GM12878 (cell line): ENCODE measurements around the gene TNKS1BP1. TPM values are rescaled to one million over a fixed set of nuclear protein-coding genes. Genes with fewer than 3 reads are reported as not detected.

ENCODE experiments used
- ATAC-seq: fragments of 200-7000 bp; cut with Tn5 transposase; 3 replicates; pipeline ENCODE4 v1.9.1; 2020; ENCODE audit warnings: mild to moderate bottlenecking, moderate library complexity
- BruUV-seq: library from RNA; stranded (reverse); fragments of 400-500 nt; replicated peaks from 2 replicates; lab custom pipeline; 2021; lab: Mats Ljungman, UMichigan
- CTCF ChIA-PET: fragments of 300-600 bp; sonication (Branson Sonifier 250); formaldehyde crosslinking; extraction: SDS; loops from one replicate; lab custom pipeline; 2021; ENCODE audit warnings: inconsistent platforms; lab: Yijun Ruan, JAX
- POLR2A ChIA-PET: fragments of 350-600 bp; formaldehyde crosslinking; extraction: SDS; loops from one replicate; lab custom pipeline; 2021; ENCODE audit warnings: inconsistent platforms; lab: Charles Lee
- RAD21 ChIA-PET: fragments of 300-600 bp; sonication (Branson Sonifier 250); formaldehyde crosslinking; loops from one replicate; lab custom pipeline; 2023; ENCODE audit warnings: antibody characterized with exemption; ENCODE audit not compliant: unreplicated experiment; lab: Charles Lee
- SMC1A ChIA-PET: fragments of 300-600 bp; sonication (Branson Sonifier 250); formaldehyde crosslinking; loops from one replicate; lab custom pipeline; 2023; ENCODE audit not compliant: unreplicated experiment, uncharacterized antibody; lab: Charles Lee
- DNase-seq: peaks from one replicate; pipeline ENCODE4 v3.0.0-alpha.2; 2011; ENCODE audit warnings: low read depth, low spot score
- FAIRE-seq: peaks from 3 replicates; lab custom pipeline; 2011; peaks lifted over from hg19 to GRCh38; lab: Jason Lieb, UNC
- H2AFZ ChIP-seq: 2 replicates; pipeline ENCODE4 v1.6.0; 2011; ENCODE audit warnings: low read depth, low read length, control low read depth; ENCODE audit not compliant: control insufficient read depth
- H3K27ac ChIP-seq: 2 replicates; pipeline ENCODE4 v1.5.1; 2011; ENCODE audit warnings: control low read depth; ENCODE audit not compliant: control insufficient read depth, insufficient read depth
- H3K27me3 ChIP-seq, 2 experiments: replicated peaks in 1 of 2; 2 replicates each; pipeline versions ENCODE4 v1.6.0 to v1.6.1; 2011; ENCODE audit warnings: low read length in 1 of 2; ENCODE audit not compliant: control insufficient read depth in 2 of 2, insufficient read depth in 2 of 2
- H3K36me3 ChIP-seq, 2 experiments: 2 replicates each; pipeline ENCODE4 v1.5.1; 2011; ENCODE audit warnings: low read length in 1 of 2; ENCODE audit not compliant: control insufficient read depth in 2 of 2, insufficient read depth in 2 of 2
- H3K4me1 ChIP-seq: 2 replicates; pipeline ENCODE4 v1.6.1; 2011; ENCODE audit warnings: mild to moderate bottlenecking, low read length, moderate library complexity, mixed read lengths; ENCODE audit not compliant: control insufficient read depth, insufficient read depth
- H3K4me2 ChIP-seq: 2 replicates; pipeline ENCODE4 v1.6.0; 2011; ENCODE audit warnings: control low read depth; ENCODE audit not compliant: control insufficient read depth, insufficient read depth
- H3K4me3 ChIP-seq: fragments of 200-600 bp; sonication (generic); 2 replicates; pipeline ENCODE4 v1.5.1; 2016
- H3K79me2 ChIP-seq: 2 replicates; pipeline ENCODE4 v1.6.0; 2011; ENCODE audit warnings: low read length; ENCODE audit not compliant: control insufficient read depth, insufficient read depth
- H3K9ac ChIP-seq: 2 replicates; pipeline ENCODE4 v1.8.0; 2011; ENCODE audit warnings: low read length, control low read depth, mixed read lengths; ENCODE audit not compliant: control insufficient read depth, insufficient read depth
- H3K9me3 ChIP-seq: replicated peaks from 3 replicates; pipeline ENCODE4 v1.5.1; 2011; ENCODE audit warnings: mild to moderate bottlenecking, low read length; ENCODE audit not compliant: control insufficient read depth, insufficient read depth
- H4K20me1 ChIP-seq: 2 replicates; pipeline ENCODE4 v1.6.0; 2011; ENCODE audit not compliant: control insufficient read depth, insufficient read depth
- ATF3 ChIP-seq: IDR thresholded peaks from 2 replicates; pipeline ENCODE4 v1.6.1; 2011; ENCODE audit warnings: low read depth, mild to moderate bottlenecking, low read length, moderate library complexity, borderline replicate concordance; ENCODE audit errors: extremely low read depth
- E2F8 ChIP-seq: fragments of 450-650 bp; IDR thresholded peaks from 2 replicates; pipeline ENCODE4 v1.6.1; 2018; ENCODE audit warnings: mild to moderate bottlenecking, low read depth, moderate library complexity; ENCODE audit not compliant: partially characterized antibody
- FOXM1 ChIP-seq: IDR thresholded peaks from 2 replicates; pipeline ENCODE4 v1.6.1; 2012; ENCODE audit warnings: low read depth, mild to moderate bottlenecking, inconsistent platforms, low read length, moderate library complexity
- GABPA ChIP-seq: IDR thresholded peaks from 2 replicates; pipeline ENCODE4 v1.6.1; 2014; ENCODE audit warnings: antibody characterized with exemption, low read depth, mild to moderate bottlenecking, inconsistent platforms
- MYB ChIP-seq: fragments of 150-350 bp; IDR thresholded peaks from 2 replicates; pipeline ENCODE4 v1.6.1; 2014; ENCODE audit warnings: mild to moderate bottlenecking, low read depth, low read length, borderline replicate concordance
- POU2F2 ChIP-seq: IDR thresholded peaks from 3 replicates; pipeline ENCODE4 v1.6.1; 2011; ENCODE audit warnings: low read depth, mild to moderate bottlenecking, low read length, borderline replicate concordance
- RB1 ChIP-seq: fragments of 450-650 bp; formaldehyde crosslinking; IDR thresholded peaks from 2 replicates; pipeline ENCODE4 v1.6.1; 2017; ENCODE audit warnings: mild to moderate bottlenecking, borderline replicate concordance
- RELB ChIP-seq: fragments of 450-650 bp; IDR thresholded peaks from 2 replicates; pipeline ENCODE4 v1.6.1; 2017; ENCODE audit warnings: low read depth, mild to moderate bottlenecking, moderate library complexity
- SMAD1 ChIP-seq: fragments of 450-650 bp; IDR thresholded peaks from 2 replicates; pipeline ENCODE4 v1.6.1; 2018; ENCODE audit warnings: mild to moderate bottlenecking, low read depth; ENCODE audit not compliant: partially characterized antibody
- SMC3 ChIP-seq: IDR thresholded peaks from 2 replicates; pipeline ENCODE4 v1.6.1; 2011; ENCODE audit warnings: low read length, improper control_type of control experiment, borderline replicate concordance
- STAT1 ChIP-seq: fragments of 450-650 bp; conservative IDR thresholded peaks from 2 replicates; pipeline ENCODE4 v1.6.1; 2014; ENCODE audit warnings: antibody characterized with exemption, mild to moderate bottlenecking
- WRNIP1 ChIP-seq: IDR thresholded peaks from 2 replicates; pipeline ENCODE4 v1.6.1; 2011; ENCODE audit warnings: low read depth, low read length, improper control_type of control experiment, borderline replicate concordance
- ZNF217 ChIP-seq: fragments of 450-650 bp; IDR thresholded peaks from 2 replicates; pipeline ENCODE4 v1.6.1; 2017; ENCODE audit warnings: antibody characterized with exemption, mild to moderate bottlenecking
- WGBS: methylation state at CpG from one replicate; pipeline ENCODE4 v1.1.6; 2016; ENCODE audit warnings: low lambda C conversion rate; ENCODE audit not compliant: insufficient replicate concordance, insufficient coverage; ENCODE audit errors: missing lambda C conversion rate; 5-methylcytosine and 5-hydroxymethylcytosine counted together
- in situ Hi-C: fragments of 300-500 bp; cut with MboI; formaldehyde crosslinking; loops from 9 replicates; pipeline ENCODE4 v1.14.3; 2018; ENCODE audit warnings: mixed read lengths
- intact Hi-C: fragments of 100-400 bp; cut with micrococcal nuclease; formaldehyde crosslinking; loops from one replicate; pipeline ENCODE4 v1.14.2; 2022; ENCODE audit not compliant: unreplicated experiment
- polyA plus RNA-seq, 11 experiments: library from polyadenylated mRNA; depleted of rRNA in 4 of 11; unstranded in 6 of 11; stranded (reverse) in 5 of 11; fragments of >200 nt; fragmentation: Nextera tagmentation in 4 of 11; fragmentation: Illumina TruSeq in 1 of 11; extraction: Ambion mirVana in 4 of 11; extraction: Trizol in 1 of 11; gene quantifications; 1 replicate in 1 of 11; 2 replicates in 10 of 11; pipeline versions ENCODE4 v1.2.1 to v1.2.3, GENCODE V29; 2011 to 2016; ENCODE audit warnings: inconsistent platforms in 2 of 11, missing spikeins in 2 of 11, low read depth in 1 of 11
- total RNA-seq, 4 experiments: library from RNA; depleted of rRNA in 3 of 4; stranded (reverse); fragments of >200 nt in 3 of 4; fragmentation: Illumina TruSeq in 1 of 4; extraction: Trizol in 1 of 4; gene quantifications; 2 replicates each; pipeline versions ENCODE4 v1.2.1 to v1.2.3, GENCODE V29; 2013 to 2021

The TNKS1BP1 gene
- total and polyA plus RNA-seq, 10 of the 15 experiments (the other 5 are each of a cell fraction or from before 2014, with no cell fraction given) = 0.26 to 15.8 (median 4.3) TPM

GRCh38 chr11:57321388-57322255 is 3.1 kb downstream of the TNKS1BP1 start:
- POLR2A ChIA-PET = interaction anchor here (1.4 to 1.6 kb wide), 3 partner anchors 10 to 41 kb away, joined by 4 to 8 read pairs (median 4); partner anchors contain the start of gene SSRP1
- intact Hi-C loops = no loop called here

More at GRCh38 chr11:57321388-57322255, 3.1 kb downstream of the TNKS1BP1 start:
- TF ChIP-seq MYB = no peak
- no peak for TF ChIP-seq ZNF217
- TF ChIP-seq POU2F2 = no peak
- TF ChIP-seq STAT1 = no peak
- TF ChIP-seq GABPA = no peak
- TF ChIP-seq FOXM1 = no peak
- no peak for TF ChIP-seq RB1
- TF ChIP-seq SMAD1 = no peak
- TF ChIP-seq ATF3 = no peak
- TF ChIP-seq E2F8 = no peak
- TF ChIP-seq WRNIP1 = no peak
- TF ChIP-seq RELB = no peak
- no peak for TF ChIP-seq SMC3
- Histone ChIP-seq H2AFZ (no peak overlapping the region), H3K27me3 (no peaks in the 10 kb centered on the region), H3K4me3 (0 out of 2 replicates have a peak overlapping the region, but pooled peaks have one; percentile 27), H3K27ac (no peak overlapping the region), H3K4me1 (peaks cover 20% of the 10 kb centered on the region), H3K9ac (no peak overlapping the region), H3K79me2 (no peaks in the 10 kb centered on the region), H4K20me1 (no peaks in the 10 kb centered on the region), H3K9me3 (no peaks in the 10 kb centered on the region), H3K4me2 (peak overlapping the region; percentile 38; the same call in 1 of the 2 replicates), H3K36me3 (peaks cover 2 to 7% of the 10 kb centered on the region in 2 experiments; a peak in 2 of 4 replicates)
- no TSS peak for BruUV-seq
- ChIA-PET SMC1A (interaction anchor here (2.4 kb wide), 1 partner anchor 10 kb away, joined by 9 read pairs; no protein-coding TSS in a partner anchor), CTCF (interaction anchor here (0.6 to 2.3 kb wide), 2 partner anchors 10 to 70 kb away, joined by 3 to 9 read pairs; no protein-coding TSS in a partner anchor), RAD21 (interaction anchor here (1.3 to 1.7 kb wide), 4 partner anchors 13 to 24 kb away, joined by 3 to 8 read pairs (median 4); no protein-coding TSS in a partner anchor)
- ATAC-seq (no peak), FAIRE-seq (no peak), DNase-seq (no peak)
- in situ Hi-C loops = no loop called here
- WGBS = 97% methylated on average over 6 of the region's 6 CpGs
